SK-N-SH (cell line): ENCODE measurements around the gene CHST11. TPM values are rescaled to one million over a fixed set of nuclear protein-coding genes. Genes with fewer than 3 reads are reported as not detected.

Source experiments
- CTCF ChIA-PET: fragments of 300-600, 350-600 bp; formaldehyde crosslinking; extraction: SDS; loops from one replicate; lab custom pipeline; 2021; lab: Yijun Ruan, JAX
- POLR2A ChIA-PET: fragments of 350-600 bp; sonication (Branson Sonifier 250); formaldehyde crosslinking; extraction: SDS; loops from one replicate; lab custom pipeline; 2020; ENCODE audit warnings: antibody characterized with exemption, inconsistent platforms; lab: Yijun Ruan, JAX
- DNase-seq: peaks from one replicate; pipeline ENCODE4 v3.0.0; 2012
- H2AFZ ChIP-seq: fragments of 200-600 bp; sonication (generic); 2 replicates; pipeline ENCODE4 v1.8.1; 2016; ENCODE audit warnings: antibody characterized with exemption, mild to moderate bottlenecking, low read depth
- H3F3A ChIP-seq: fragments of 200-600 bp; sonication (generic); replicated peaks from 2 replicates; pipeline ENCODE3; 2016; ENCODE audit warnings: antibody characterized with exemption, mild to moderate bottlenecking; ENCODE audit not compliant: insufficient read depth
- H3K27ac ChIP-seq, 2 experiments: fragments of 200-500 bp in 1 of 2; fragments of 200-600 bp in 1 of 2; sonication (Bioruptor generic) in 1 of 2; sonication (generic), shearing (Covaris generic) in 1 of 2; 2 replicates each; pipeline versions ENCODE4 v1.5.1 to v1.6.1; 2014 to 2016; ENCODE audit warnings: low read depth in 2 of 2, inconsistent platforms in 1 of 2, low read length in 1 of 2, mild to moderate bottlenecking in 1 of 2, mixed read lengths in 1 of 2
- H3K27me3 ChIP-seq: fragments of 200-600 bp; sonication (generic), shearing (Covaris generic); 2 replicates; pipeline ENCODE4 v1.6.1; 2016; ENCODE audit warnings: mixed run types; ENCODE audit not compliant: insufficient read depth
- H3K36me3 ChIP-seq, 2 experiments: fragments of 200-500 bp in 1 of 2; fragments of 200-600 bp in 1 of 2; sonication (Bioruptor generic) in 1 of 2; sonication (generic) in 1 of 2; replicated peaks in 1 of 2; 2 replicates each; pipeline versions ENCODE3 to v1.5.1; 2014 to 2016; ENCODE audit warnings: low read length in 1 of 2, mild to moderate bottlenecking in 1 of 2; ENCODE audit not compliant: insufficient read depth in 2 of 2, control insufficient read depth in 1 of 2
- H3K4me1 ChIP-seq, 2 experiments: fragments of 200-500 bp in 1 of 2; fragments of 200-600 bp in 1 of 2; sonication (Bioruptor generic) in 1 of 2; sonication (generic), shearing (Covaris generic) in 1 of 2; 2 replicates each; pipeline versions ENCODE4 v1.5.1 to v1.6.1; 2014 to 2016; ENCODE audit warnings: low read depth in 1 of 2, low read length in 1 of 2, mixed run types in 1 of 2; ENCODE audit not compliant: insufficient read depth in 2 of 2, control insufficient read depth in 1 of 2
- H3K4me2 ChIP-seq: fragments of 200-600 bp; sonication (generic), shearing (Covaris generic); 2 replicates; pipeline ENCODE4 v1.6.1; 2017; ENCODE audit warnings: mixed run types
- H3K4me3 ChIP-seq, 2 experiments: fragments of 200-500 bp in 1 of 2; fragments of 200-600 bp in 1 of 2; sonication (Bioruptor generic) in 1 of 2; sonication (generic), shearing (Covaris generic) in 1 of 2; 2 replicates each; pipeline versions ENCODE4 v1.5.1 to v1.8.1; 2014 to 2016; ENCODE audit warnings: low read depth in 2 of 2, inconsistent platforms in 1 of 2, low read length in 1 of 2, mild to moderate bottlenecking in 1 of 2, mixed read lengths in 1 of 2, moderate library complexity in 1 of 2
- H3K79me2 ChIP-seq: fragments of 200-600 bp; sonication (generic); 2 replicates; pipeline ENCODE4 v1.8.1; 2017; ENCODE audit warnings: mild to moderate bottlenecking; ENCODE audit not compliant: insufficient read depth
- H3K9ac ChIP-seq: fragments of 200-600 bp; sonication (generic); 2 replicates; pipeline ENCODE4 v1.6.1; 2017; ENCODE audit warnings: mixed run types
- H3K9me2 ChIP-seq: fragments of 200-600 bp; sonication (generic); 2 replicates; pipeline ENCODE4 v1.6.1; 2017; ENCODE audit warnings: mixed run types
- H3K9me3 ChIP-seq: fragments of 200-600 bp; sonication (generic); 2 replicates; pipeline ENCODE4 v1.6.1; 2017; ENCODE audit warnings: mixed run types, mild to moderate bottlenecking, moderate library complexity
- H4K20me1 ChIP-seq: fragments of 200-600 bp; sonication (generic); 2 replicates; pipeline ENCODE4 v1.6.1; 2017; ENCODE audit warnings: mild to moderate bottlenecking, mixed run types; ENCODE audit not compliant: insufficient read depth
- ELF1 ChIP-seq: IDR thresholded peaks from 2 replicates; pipeline ENCODE4 v1.4.0; 2012
- EP300 ChIP-seq, 2 experiments: IDR thresholded peaks; 2 replicates each; pipeline versions ENCODE4 v1.4.0 to v1.6.1; 2012; ENCODE audit warnings: borderline replicate concordance in 1 of 2, low read depth in 1 of 2, low read length in 1 of 2
- IRF3 ChIP-seq: fragments of 150-350 bp; IDR thresholded peaks from 2 replicates; pipeline ENCODE4 v1.6.1; 2016; ENCODE audit warnings: mild to moderate bottlenecking, low read depth, low read length
- MEF2A ChIP-seq: IDR thresholded peaks from 2 replicates; pipeline ENCODE4 v1.4.0; 2012; ENCODE audit warnings: low read depth, borderline replicate concordance
- NRF1 ChIP-seq: IDR thresholded peaks from 2 replicates; pipeline ENCODE4 v1.6.1; 2012; ENCODE audit warnings: low read depth, mild to moderate bottlenecking, low read length
- PBX3 ChIP-seq: IDR thresholded peaks from 2 replicates; pipeline ENCODE4; 2012
- RAD21 ChIP-seq: IDR thresholded peaks from 2 replicates; pipeline ENCODE4 v1.6.1; 2012; ENCODE audit warnings: mild to moderate bottlenecking, low read length
- REST ChIP-seq: IDR thresholded peaks from 2 replicates; pipeline ENCODE4 v1.6.1; 2012; ENCODE audit warnings: mild to moderate bottlenecking, low read depth, low read length, moderate library complexity
- RFX5 ChIP-seq: IDR thresholded peaks from 2 replicates; pipeline ENCODE4 v1.6.1; 2012; ENCODE audit warnings: mild to moderate bottlenecking, improper control_type of control experiment, low read length
- RXRA ChIP-seq: IDR thresholded peaks from 2 replicates; pipeline ENCODE4 v1.4.0; 2012; ENCODE audit warnings: low read depth, mild to moderate bottlenecking, borderline replicate concordance
- SMC3 ChIP-seq: IDR thresholded peaks from 2 replicates; pipeline ENCODE4 v1.6.1; 2012; ENCODE audit warnings: low read depth, low read length, improper control_type of control experiment
- TAF1 ChIP-seq: IDR thresholded peaks from 2 replicates; pipeline ENCODE4 v1.6.1; 2012; ENCODE audit warnings: low read depth, mild to moderate bottlenecking, low read length, moderate library complexity, borderline replicate concordance
- TCF12 ChIP-seq: IDR thresholded peaks from 2 replicates; pipeline ENCODE4 v1.4.0; 2012
- TEAD4 ChIP-seq: IDR thresholded peaks from 2 replicates; pipeline ENCODE4 v1.4.0; 2012; ENCODE audit warnings: mild to moderate bottlenecking, borderline replicate concordance; ENCODE audit not compliant: insufficient read depth
- USF1 ChIP-seq: IDR thresholded peaks from 2 replicates; pipeline ENCODE4 v1.4.0; 2012; ENCODE audit warnings: low read depth, borderline replicate concordance
- ZBTB33 ChIP-seq: IDR thresholded peaks from 2 replicates; pipeline ENCODE4 v1.4.0; 2012; ENCODE audit warnings: low read depth, borderline replicate concordance
- WGBS: methylation state at CpG from one replicate; pipeline ENCODE4 v1.1.6; 2017; ENCODE audit warnings: low lambda C conversion rate; 5-methylcytosine and 5-hydroxymethylcytosine counted together
- polyA plus RNA-seq, 3 experiments: library from polyadenylated mRNA; depleted of rRNA; stranded (reverse); fragments of >200 nt; gene quantifications; 2 replicates each; pipeline ENCODE4 v1.2.3, GENCODE V29; 2012

CHST11 gene
- polyA plus RNA-seq, 1 of the 3 experiments (the other 2 are of a cell fraction) = 18.6 TPM

GRCh38 chr12:104768033-104768432, 311.3 kb downstream of the CHST11 start (continued):
- no peak for TF ChIP-seq ZBTB33
- TF ChIP-seq TEAD4 = no peak
- TF ChIP-seq USF1 = no peak
- no peak for TF ChIP-seq IRF3
- TF ChIP-seq SMC3 = no peak
- TF ChIP-seq REST = no peak

GRCh38 chr12:104769144-104769561, 312.4 kb downstream of the CHST11 start:
- peaks cover 0 to 8% of the 10 kb centered on the region in 2 experiments for H3K36me3 ChIP-seq
- H3F3A ChIP-seq = no peaks in the 10 kb centered on the region
- DNase-seq = no peak
- H3K27me3 ChIP-seq = no peaks in the 10 kb centered on the region
- H4K20me1 ChIP-seq = no peaks in the 10 kb centered on the region
- CTCF ChIA-PET = interaction anchor here (1.1 to 3.5 kb wide), 5 partner anchors 20 to 388 kb away, joined by 3 to 13 read pairs (median 3); no protein-coding TSS in a partner anchor
- no peak overlapping the region for H3K9ac ChIP-seq
- no peak overlapping the region for H3K4me2 ChIP-seq
- no peaks in the 10 kb centered on the region for H3K4me1 ChIP-seq
- no peaks in the 10 kb centered on the region for H3K79me2 ChIP-seq
- H3K27ac ChIP-seq = no peak overlapping the region
- POLR2A ChIA-PET = no interaction called here
- H2AFZ ChIP-seq = no peak overlapping the region
- 86% methylated on average over 6 of the region's 6 CpGs for WGBS
- no peak overlapping the region for H3K4me3 ChIP-seq
- H3K9me3 ChIP-seq = peaks cover 24% of the 10 kb centered on the region
- no peaks in the 10 kb centered on the region for H3K9me2 ChIP-seq
- no peak for TF ChIP-seq TAF1
- no peak for TF ChIP-seq RXRA
- no peak for TF ChIP-seq PBX3
- no peak for TF ChIP-seq RAD21
- no peak for TF ChIP-seq NRF1
- TF ChIP-seq RFX5 = no peak
- TF ChIP-seq EP300 (IDR thresholded peaks at IDR 0.05; ENCODE audit: borderline replicate concordance in 1 of 2, low read depth in 1 of 2, low read length in 1 of 2) = no peak
- TF ChIP-seq ELF1 = no peak
- no peak for TF ChIP-seq TCF12
- no peak for TF ChIP-seq REST
- no peak for TF ChIP-seq ZBTB33
- no peak for TF ChIP-seq MEF2A
